NCI-H2171 (cell line): ENCODE data around the gene RTEL1.

Experiments
- DNase-seq: peaks from one replicate; lab custom pipeline; 2025; lab: John Stamatoyannopoulos, UW

The RTEL1 gene

DNA sequence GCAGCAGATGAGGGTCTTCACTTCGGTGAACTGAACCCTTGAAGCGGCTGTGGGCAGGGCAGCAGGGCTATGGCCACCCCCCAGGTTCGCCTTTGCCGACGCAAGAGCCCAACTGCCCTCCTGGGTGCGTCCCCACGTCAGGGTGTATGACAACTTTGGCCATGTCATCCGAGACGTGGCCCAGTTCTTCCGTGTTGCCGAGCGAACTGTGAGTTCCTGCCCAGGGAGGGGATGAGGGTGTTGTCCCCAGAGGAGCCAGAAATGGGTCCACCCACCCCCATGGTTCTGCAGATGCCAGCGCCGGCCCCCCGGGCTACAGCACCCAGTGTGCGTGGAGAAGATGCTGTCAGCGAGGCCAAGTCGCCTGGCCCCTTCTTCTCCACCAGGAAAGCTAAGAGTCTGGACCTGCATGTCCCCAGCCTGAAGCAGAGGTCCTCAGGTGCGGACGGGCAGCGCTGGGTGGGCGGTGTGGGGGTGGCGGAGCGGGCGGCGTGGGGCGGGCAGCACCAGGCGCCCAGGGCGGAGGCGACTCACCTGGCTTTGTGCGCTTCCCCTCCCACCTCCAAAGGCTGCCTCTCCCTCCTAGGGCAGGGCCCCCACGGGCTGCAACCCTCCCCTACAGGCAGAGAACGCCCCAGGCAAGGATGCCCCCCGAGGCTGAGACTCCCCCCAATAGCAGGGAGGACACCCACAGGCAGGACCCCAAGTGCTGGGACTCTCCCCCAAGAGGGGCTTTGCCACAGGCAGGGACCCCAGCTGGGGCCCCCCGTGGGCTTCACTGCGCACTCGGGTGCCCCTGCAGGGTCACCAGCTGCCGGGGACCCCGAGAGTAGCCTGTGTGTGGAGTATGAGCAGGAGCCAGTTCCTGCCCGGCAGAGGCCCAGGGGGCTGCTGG is 32.1 kb downstream of the RTEL1 start:
- DNase-seq, result no peak

DNA sequence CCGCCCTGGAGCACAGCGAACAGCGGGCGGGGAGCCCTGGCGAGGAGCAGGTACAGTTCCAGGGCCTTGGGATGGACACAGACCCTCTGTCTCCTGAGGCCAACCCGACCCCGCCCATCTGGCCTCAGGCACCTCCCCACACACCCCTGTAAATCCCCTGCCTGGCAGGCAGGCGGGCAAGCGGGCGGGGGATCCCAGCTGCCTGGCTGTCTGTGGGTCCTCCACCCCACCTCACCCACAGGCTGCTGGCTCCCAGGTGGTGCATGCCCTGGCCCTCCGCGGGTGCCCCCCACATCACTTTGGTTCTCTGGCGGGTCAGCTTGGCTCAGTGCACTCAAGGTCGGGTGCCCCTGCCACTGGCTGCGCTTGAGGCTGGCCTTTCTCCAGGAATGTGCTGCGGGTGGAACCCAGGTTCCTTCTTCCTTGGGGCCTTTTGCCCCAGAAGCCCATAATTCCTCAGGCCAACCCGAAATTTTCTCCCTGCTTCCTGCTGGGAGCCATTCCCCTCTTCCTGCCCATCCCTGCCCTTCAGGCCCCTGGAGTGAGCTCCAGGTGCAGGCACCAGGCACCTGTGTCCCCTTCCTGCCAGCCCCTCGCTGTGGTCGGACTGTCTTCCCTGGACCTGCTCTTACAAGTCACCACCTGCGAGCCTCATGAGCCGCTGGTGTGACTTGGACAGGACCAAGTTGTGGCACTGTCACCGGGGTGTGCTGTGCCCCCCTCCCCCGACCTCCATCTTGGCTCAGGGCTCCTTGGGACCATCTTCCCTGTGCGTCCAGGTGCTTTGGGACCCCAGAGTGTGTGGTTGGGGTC is 33.0 kb downstream of the RTEL1 start:
- DNase-seq, result no peak

DNA sequence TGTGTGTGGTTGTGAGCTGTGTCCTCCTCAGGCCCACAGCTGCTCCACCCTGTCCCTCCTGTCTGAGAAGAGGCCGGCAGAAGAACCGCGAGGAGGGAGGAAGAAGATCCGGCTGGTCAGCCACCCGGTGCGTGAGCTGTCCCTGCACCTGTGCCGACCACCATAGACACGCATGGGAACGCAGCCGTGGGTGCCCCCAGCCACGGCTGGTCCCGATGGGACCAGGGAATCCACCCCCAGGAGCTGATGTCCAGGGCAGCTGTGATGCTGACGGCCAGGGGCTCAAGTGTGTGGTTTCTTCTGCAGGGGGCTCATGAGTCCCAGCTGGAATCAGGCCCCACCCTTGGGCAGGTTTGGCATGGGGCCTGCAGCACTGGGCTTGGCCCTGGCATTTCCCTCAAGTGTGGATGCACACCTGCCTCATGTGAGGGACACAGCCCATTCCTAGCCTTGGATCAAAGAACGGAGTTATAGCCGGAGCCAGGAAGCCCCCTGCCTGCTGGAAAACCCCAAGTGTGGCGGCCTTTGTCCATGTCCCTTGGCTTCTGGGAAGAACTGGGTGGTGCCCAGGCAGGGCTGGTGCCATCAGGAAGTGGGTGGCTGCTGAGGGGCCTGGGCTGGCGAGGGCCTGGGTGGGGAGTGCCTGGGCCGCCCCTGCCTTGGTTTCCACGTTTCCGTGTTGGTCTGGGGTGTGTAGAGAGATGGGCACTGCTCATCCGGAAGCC is 33.8 kb downstream of the RTEL1 start:
- no peak for DNase-seq

DNA sequence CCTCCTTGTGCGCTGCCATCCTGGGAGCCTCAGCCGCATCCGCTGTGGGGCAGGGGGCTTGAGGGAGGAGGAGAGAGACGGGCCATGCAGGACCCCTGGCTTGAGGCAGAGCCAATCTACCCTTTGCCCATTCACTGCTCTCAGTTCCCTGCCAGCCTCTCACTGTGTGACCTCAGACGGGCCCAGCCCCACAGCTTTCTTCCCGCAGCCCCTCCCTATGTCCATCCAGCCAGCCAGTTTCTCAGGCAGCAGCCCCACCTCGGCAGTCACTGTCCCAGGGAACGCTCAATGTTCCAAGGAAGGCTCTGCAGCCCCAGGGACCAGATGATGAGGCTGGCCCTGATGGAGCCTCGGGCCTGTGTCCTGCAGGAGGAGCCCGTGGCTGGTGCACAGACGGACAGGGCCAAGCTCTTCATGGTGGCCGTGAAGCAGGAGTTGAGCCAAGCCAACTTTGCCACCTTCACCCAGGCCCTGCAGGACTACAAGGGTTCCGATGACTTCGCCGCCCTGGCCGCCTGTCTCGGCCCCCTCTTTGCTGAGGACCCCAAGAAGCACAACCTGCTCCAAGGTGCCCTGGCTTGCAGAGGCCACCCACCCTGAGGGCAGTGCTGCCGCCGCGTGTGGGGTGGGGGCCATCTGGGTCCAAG is 34.4 kb downstream of the RTEL1 start:
- DNase-seq, result no peak

DNA sequence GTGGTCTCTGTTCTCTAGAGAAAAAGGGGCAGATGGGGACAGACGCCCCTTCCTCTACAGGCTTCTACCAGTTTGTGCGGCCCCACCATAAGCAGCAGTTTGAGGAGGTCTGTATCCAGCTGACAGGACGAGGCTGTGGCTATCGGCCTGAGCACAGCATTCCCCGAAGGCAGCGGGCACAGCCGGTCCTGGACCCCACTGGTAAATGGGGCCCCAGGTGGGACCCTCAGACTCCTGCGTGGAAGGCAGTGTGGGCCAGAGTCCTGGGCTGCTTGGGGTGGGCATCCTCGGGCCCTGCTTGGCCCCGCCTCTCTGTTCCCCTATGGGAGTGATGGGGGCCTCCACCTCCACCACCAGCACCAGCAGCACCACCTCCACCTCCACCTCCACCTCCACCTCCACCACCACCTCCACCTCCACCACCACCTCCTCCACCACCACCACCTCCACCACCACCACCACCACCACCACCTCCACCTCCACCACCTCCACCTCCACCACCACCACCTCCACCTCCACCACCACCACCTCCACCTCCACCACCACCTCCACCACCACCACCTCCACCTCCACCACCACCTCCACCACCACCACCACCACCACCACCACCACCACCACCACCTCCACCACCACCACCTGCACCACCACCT is 35.1 kb downstream of the RTEL1 start:
- no peak for DNase-seq

DNA sequence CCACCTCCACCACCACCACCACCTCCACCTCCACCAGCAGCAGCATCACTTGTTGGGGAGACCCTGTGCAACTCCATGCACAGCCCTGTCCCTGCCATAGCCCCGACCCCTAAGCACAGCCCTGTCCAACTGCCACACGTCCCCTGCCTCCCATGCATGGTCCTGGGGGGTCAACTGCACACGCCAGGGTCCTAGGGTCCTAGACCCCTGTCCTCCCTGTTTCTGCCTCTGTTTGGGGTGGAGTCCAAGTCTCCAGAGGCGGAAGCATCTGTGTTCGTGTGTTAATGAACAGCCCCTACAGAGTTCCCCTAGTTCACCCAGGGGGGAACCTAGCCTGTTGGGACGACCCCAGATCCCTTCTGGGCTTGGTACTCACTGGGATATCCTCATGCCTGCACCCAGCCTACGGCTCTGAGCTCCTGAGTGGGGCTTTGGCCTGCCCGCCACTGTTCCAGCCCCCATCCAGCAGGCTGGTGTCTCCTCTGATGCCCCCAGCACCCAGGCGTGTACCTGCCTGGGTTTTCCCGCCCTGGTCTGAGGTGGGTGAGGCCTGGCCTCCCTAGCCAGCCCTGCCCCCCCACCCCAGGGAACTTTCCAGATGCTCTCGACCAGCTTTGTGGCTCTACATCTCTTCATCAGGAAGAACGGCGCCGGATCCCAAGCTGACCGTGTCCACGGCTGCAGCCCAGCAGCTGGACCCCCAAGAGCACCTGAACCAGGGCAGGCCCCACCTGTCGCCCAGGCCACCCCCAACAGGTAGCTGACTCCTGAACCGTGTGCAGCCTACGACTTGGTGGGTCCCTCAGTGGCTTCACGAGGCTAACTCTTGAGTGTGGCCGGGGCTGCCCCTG is 35.8 kb downstream of the RTEL1 start:
- no peak for DNase-seq

DNA sequence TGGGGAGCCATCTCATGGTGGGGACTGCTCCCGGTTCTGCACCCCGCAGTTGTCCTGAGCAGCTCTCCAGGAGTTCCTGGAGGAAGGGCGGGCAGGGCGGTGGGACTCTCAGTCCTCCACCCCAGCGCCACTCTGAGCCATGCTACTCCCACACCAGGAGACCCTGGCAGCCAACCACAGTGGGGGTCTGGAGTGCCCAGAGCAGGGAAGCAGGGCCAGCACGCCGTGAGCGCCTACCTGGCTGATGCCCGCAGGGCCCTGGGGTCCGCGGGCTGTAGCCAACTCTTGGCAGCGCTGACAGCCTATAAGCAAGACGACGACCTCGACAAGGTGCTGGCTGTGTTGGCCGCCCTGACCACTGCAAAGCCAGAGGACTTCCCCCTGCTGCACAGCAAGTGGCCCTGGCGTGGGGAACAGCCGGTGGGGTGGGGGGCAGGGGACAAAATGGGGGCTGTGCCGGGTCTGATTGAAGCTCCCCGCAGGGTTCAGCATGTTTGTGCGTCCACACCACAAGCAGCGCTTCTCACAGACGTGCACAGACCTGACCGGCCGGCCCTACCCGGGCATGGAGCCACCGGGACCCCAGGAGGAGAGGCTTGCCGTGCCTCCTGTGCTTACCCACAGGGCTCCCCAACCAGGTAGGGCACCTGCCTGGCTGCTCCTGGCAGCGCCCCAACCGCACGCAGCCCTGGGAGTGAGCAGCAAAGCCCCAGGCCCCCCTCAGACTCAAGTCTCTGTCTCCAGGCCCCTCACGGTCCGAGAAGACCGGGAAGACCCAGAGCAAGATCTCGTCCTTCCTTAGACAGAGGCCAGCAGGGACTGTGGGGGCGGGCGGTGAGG is 36.7 kb downstream of the RTEL1 start:
- DNase-seq, result no peak

DNA sequence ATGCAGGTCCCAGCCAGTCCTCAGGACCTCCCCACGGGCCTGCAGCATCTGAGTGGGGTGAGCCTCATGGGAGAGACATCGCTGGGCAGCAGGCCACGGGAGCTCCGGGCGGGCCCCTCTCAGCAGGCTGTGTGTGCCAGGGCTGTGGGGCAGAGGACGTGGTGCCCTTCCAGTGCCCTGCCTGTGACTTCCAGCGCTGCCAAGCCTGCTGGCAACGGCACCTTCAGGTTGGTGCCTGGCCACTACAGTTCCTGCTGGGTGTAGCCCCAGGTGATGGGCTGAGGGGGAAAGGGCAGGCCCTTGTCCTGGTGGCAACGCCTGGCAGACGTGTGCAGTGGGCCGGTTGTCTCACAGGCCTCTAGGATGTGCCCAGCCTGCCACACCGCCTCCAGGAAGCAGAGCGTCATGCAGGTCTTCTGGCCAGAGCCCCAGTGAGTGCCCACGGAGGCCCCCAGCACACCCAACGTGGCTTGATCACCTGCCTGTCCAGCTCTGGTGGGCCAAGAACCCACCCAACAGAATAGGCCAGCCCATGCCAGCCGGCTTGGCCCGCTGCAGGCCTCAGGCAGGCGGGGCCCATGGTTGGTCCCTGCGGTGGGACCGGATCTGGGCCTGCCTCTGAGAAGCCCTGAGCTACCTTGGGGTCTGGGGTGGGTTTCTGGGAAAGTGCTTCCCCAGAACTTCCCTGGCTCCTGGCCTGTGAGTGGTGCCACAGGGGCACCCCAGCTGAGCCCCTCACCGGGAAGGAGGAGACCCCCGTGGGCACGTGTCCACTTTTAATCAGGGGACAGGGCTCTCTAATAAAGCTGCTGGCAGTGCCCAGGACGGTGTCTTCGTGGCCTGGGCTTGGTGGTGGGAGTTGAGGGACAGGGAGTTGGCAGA is 37.6 kb downstream of the RTEL1 start:
- no peak for DNase-seq

DNA sequence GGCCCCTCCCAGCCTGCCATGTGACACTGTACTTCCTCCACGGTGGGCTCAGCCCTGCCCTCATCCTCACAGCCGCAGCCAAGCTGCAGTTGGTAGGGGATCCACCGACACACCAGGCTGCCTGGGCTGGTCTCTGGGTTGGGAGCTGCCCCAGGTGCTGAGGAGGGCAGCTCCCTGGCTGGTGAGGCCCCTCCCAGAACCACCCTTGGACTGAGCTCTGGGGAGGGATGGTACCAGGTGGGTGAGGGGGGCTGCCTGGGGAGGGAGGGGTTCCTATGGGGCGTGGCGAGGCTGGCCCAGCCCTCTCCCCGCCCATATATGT is 38.2 kb downstream of the RTEL1 start:
- DNase-seq, result no peak

DNA sequence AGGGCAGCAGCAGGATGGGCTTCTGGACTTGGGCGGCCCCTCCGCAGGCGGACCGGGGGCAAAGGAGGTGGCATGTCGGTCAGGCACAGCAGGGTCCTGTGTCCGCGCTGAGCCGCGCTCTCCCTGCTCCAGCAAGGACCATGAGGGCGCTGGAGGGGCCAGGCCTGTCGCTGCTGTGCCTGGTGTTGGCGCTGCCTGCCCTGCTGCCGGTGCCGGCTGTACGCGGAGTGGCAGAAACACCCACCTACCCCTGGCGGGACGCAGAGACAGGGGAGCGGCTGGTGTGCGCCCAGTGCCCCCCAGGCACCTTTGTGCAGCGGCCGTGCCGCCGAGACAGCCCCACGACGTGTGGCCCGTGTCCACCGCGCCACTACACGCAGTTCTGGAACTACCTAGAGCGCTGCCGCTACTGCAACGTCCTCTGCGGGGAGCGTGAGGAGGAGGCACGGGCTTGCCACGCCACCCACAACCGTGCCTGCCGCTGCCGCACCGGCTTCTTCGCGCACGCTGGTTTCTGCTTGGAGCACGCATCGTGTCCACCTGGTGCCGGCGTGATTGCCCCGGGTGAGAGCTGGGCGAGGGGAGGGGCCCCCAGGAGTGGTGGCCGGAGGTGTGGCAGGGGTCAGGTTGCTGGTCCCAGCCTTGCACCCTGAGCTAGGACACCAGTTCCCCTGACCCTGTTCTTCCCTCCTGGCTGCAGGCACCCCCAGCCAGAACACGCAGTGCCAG is 38.7 kb downstream of the RTEL1 start, which contains the start of gene TNFRSF6B:
TSS of gene TNFRSF6B (plus strand) at position 25 of the 729 bp plus-strand sequence. CDS start at position 141, 116 bp downstream.
- no peak for DNase-seq

DNA sequence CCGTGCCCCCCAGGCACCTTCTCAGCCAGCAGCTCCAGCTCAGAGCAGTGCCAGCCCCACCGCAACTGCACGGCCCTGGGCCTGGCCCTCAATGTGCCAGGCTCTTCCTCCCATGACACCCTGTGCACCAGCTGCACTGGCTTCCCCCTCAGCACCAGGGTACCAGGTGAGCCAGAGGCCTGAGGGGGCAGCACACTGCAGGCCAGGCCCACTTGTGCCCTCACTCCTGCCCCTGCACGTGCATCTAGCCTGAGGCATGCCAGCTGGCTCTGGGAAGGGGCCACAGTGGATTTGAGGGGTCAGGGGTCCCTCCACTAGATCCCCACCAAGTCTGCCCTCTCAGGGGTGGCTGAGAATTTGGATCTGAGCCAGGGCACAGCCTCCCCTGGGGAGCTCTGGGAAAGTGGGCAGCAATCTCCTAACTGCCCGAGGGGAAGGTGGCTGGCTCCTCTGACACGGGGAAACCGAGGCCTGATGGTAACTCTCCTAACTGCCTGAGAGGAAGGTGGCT is 39.3 kb downstream of the RTEL1 start:
- DNase-seq, result no peak

DNA sequence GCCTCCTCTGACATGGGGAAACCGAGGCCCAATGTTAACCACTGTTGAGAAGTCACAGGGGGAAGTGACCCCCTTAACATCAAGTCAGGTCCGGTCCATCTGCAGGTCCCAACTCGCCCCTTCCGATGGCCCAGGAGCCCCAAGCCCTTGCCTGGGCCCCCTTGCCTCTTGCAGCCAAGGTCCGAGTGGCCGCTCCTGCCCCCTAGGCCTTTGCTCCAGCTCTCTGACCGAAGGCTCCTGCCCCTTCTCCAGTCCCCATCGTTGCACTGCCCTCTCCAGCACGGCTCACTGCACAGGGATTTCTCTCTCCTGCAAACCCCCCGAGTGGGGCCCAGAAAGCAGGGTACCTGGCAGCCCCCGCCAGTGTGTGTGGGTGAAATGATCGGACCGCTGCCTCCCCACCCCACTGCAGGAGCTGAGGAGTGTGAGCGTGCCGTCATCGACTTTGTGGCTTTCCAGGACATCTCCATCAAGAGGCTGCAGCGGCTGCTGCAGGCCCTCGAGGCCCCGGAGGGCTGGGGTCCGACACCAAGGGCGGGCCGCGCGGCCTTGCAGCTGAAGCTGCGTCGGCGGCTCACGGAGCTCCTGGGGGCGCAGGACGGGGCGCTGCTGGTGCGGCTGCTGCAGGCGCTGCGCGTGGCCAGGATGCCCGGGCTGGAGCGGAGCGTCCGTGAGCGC is 39.9 kb downstream of the RTEL1 start:
- no peak for DNase-seq

DNA sequence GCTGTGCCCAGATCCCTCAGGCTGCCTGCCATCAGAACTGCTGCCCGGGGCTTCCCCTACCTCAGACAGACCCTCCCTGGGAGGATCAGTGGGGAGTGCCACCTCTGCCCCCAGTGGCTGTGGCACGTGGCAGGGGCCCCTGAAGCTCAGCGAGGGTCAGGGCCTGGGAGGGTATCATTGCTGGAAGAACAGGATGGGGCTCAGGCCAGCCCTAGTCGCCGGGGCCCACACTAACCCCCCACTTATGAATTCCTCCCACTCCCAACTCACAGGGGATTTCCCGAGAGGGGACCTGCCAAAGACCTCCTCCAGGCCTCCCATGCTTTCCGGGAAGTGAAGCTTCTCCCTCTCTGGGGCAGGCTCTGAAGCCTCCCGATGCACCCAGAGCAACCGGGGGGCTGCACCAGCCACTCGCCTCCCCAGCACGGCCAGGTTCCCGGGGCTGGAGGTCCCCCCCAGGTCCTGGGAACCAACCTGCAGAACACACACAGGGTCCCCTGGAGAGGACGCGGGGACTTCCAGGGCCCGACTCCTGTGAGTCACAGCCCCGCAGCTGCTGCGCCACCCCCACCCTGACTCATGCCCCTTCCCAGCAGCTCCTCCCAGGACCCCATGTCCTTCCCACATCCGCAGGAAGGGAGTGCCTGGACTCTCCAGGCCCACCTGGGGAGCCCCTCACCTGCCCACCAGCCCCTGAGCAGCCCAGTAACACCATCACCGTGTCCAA is 40.8 kb downstream of the RTEL1 start:
- no peak for DNase-seq

DNA sequence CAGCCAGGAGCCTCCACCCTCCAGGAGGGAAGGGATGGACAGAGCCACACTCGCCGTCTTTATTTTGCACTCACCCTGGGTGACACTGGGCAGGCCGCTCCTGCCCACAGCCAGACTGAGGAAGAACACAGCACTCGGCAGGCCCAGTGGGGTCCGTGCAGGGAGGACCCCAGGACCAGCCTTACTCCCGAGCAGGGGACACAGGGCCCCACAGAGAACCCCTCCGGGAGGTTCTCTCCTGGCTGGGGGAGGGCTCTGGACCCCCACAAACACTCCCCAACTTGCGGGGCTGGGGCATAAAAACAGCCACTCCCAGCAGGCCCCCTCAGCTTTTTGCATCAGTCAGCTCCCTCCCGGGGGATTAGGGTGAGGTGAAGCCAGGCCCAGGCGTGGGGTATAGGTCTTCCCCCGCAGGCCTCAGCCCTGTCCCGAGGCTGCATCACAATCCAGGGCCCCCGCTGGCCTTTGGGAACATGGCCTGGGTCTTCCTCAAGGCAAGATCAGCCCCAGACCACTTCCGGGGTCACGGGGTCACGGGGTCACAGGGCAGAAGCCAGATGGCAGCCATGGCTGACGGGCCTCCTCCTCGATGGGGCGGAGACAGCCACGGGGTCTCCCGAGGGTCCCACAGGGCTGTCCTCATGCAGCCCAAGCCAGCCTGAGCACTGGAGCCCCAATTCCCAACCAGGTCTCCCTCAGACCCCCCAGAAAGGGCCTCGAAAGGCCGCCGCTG is 41.5 kb downstream of the RTEL1 start:
- no peak for DNase-seq

DNA sequence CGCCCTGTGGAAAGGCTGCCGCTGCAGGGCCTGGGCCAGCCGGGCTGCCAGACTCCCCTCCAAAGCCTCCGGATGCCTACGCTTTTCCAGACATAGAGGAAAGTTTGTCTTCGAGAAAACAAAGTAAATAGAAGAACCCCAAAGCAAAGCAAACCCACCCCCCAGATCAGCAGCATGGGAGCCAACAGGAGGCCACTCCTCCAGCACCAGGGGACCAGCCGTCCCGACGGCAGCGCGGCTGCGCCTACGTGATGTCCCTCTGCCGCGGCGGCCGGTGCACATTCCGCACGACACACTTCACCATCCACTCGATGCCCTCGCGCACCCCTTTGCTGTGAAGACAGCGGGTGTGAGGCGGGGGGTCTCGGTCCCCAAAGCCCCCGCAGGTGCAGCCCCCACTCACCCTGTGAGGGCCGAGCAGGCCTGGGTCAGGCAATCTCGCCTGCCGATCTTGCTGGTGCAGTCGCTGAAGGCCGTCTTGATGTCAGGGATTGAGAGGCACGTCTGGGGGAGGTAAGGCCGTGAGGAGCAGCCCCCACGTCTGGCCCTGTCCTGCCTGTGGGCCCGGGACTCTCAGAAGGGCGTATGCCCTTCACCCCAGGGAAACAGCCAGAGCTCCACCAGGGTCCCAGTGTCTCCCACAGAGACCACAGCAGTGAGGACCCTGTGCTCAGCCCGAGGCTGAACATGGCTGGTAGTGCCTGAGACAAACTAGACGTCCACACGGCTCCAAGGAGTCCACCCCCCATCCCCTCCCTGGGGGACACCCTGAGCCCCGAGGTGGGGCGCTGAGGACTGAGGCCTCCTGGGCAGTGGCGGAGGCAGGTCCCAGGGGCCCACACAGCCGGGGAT is 42.3 kb downstream of the RTEL1 start:
- DNase-seq, result no peak
